Natural killer cell (primary cell): ENCODE results near the gene IFI30. TPM values are rescaled to one million over a fixed set of nuclear protein-coding genes. Genes with fewer than 3 reads are reported as not detected.

Experiments
- ATAC-seq, 3 donors: fragments of 150-1000 bp in 2 of 3; fragments of 200-7000 bp in 1 of 3; cut with Tn5 transposase; 1 replicate in 1 of 3; 2 replicates in 2 of 3; pipeline ENCODE4 v1.10.0; 2021; ENCODE audit warnings: mild to moderate bottlenecking in 2 of 3, moderate library complexity in 2 of 3
- DNase-seq, 2 donors: peaks; one replicate each; pipeline versions ENCODE4 v3.0.0 to v3.0.0-alpha.2; 2013 to 2021; ENCODE audit warnings: mixed read lengths in 1 of 2
- H3K27ac ChIP-seq: one replicate; pipeline ENCODE4 v1.5.1; 2013; ENCODE audit warnings: mild to moderate bottlenecking, low read length
- H3K27me3 ChIP-seq: one replicate; pipeline ENCODE4 v1.6.1; 2013; ENCODE audit warnings: low read length; ENCODE audit not compliant: control insufficient read depth, insufficient read depth
- H3K36me3 ChIP-seq: one replicate; pipeline ENCODE4 v1.6.1; 2013; ENCODE audit warnings: low read length; ENCODE audit not compliant: control insufficient read depth, insufficient read depth
- H3K4me1 ChIP-seq: one replicate; pipeline ENCODE4 v1.6.1; 2013; ENCODE audit warnings: low read length; ENCODE audit not compliant: control insufficient read depth, insufficient read depth
- H3K4me3 ChIP-seq: one replicate; pipeline ENCODE4 v1.5.1; 2013; ENCODE audit warnings: low read length
- H3K9me3 ChIP-seq: one replicate; pipeline ENCODE4 v1.6.1; 2013; ENCODE audit warnings: low read length; ENCODE audit not compliant: control insufficient read depth, insufficient read depth
- H3K27ac Mint-ChIP-seq, 2 donors: one replicate each; pipeline ENCODE4 v1.8.0; 2022; ENCODE audit warnings: mild to moderate bottlenecking in 2 of 2, mixed read lengths in 2 of 2, moderate library complexity in 1 of 2
- H3K27me3 Mint-ChIP-seq, 2 donors: one replicate each; pipeline ENCODE4 v1.8.0; 2022; ENCODE audit warnings: low read depth in 2 of 2, mixed read lengths in 2 of 2
- H3K36me3 Mint-ChIP-seq: one replicate; pipeline ENCODE4 v1.8.0; 2022; ENCODE audit warnings: mixed read lengths
- H3K4me1 Mint-ChIP-seq, 2 donors: one replicate each; pipeline ENCODE4 v1.8.0; 2022; ENCODE audit warnings: mixed read lengths in 2 of 2
- H3K4me3 Mint-ChIP-seq: one replicate; pipeline ENCODE4 v1.8.0; 2022; ENCODE audit warnings: mild to moderate bottlenecking, moderate library complexity, mixed read lengths
- H3K9me3 Mint-ChIP-seq, 2 donors: one replicate each; pipeline ENCODE4 v1.8.0; 2022; ENCODE audit warnings: mixed read lengths in 2 of 2
- WGBS: methylation state at CpG from one replicate; pipeline ENCODE4 v1.1.7; 2013; ENCODE audit warnings: missing lambda C conversion rate; ENCODE audit not compliant: insufficient coverage; 5-methylcytosine and 5-hydroxymethylcytosine counted together
- intact Hi-C: fragments of 100-400 bp; cut with micrococcal nuclease; formaldehyde crosslinking; loops from one replicate; pipeline ENCODE4 v1.14.2; 2022
- total RNA-seq, 4 donors: library from RNA; stranded (reverse); fragments of 120-200 nt in 1 of 4; gene quantifications; one replicate each; pipeline versions ENCODE4 v1.2.3 to v1.2.4, GENCODE V29; 2013 to 2022
- TF ChIP-seq, protein P1 (sequence below): fragments of 200-600 bp; IDR thresholded peaks from one replicate; pipeline ENCODE4 v1.8.0; 2022; ENCODE audit warnings: antibody characterized with exemption

The IFI30 gene
- total RNA-seq, result 100 to 1,000 TPM in 1 of 3 donors, 10 to 100 TPM in 2; 38.2 to 109 (median 89.5) TPM
- 104 TPM for total RNA-seq (2013)

DNA sequence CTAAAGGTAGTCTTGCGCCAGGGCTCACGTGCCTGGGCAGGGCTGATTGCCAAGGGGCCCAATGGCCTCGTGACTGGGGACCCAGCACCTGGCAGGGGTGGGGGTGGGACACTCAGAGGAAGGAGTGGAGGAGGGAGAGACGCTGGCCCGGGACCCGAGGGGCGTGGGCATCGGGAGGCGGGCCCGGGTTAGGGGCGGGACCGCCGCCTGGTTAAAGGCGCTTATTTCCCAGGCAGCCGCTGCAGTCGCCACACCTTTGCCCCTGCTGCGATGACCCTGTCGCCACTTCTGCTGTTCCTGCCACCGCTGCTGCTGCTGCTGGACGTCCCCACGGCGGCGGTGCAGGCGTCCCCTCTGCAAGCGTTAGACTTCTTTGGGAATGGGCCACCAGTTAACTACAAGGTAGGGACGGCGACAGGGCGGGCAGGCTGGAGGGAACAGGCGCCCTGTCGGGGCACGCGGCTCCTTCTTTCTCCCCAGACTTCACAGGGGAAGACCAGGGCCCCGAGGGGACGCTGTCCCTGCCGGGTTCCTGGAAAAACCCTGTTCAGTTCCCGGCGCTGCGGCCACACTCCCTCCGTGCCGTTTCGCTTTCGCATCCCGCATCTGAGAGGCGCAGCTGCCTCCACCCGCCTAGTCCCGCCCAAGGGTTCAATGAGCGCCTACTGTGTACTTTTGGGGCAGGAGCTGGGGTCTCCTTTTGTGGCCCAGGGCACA is at the start of gene IFI30:
Gene IFI30 (plus strand): TSS at position 242 of the 717 bp plus-strand sequence. CDS start 29 bp downstream, at position 271.
- DNase-seq, result peak; percentile 59 to 73
- peaks cover 10 to 33% of the 10 kb centered on the region in 2 donors for H3K4me1 Mint-ChIP-seq
- no peaks in the 10 kb centered on the region for H3K27me3 ChIP-seq
- H3K4me3 ChIP-seq, result peak within 1 kb of the TSS; percentile 50
- H3K27me3 Mint-ChIP-seq, result no peaks in the 10 kb centered on the region
- intact Hi-C loops, result loop anchor here (5.0 kb wide), 1 partner anchor 166 kb away; the partner anchor contains the start of gene ARRDC2
- H3K4me3 Mint-ChIP-seq, result peak within 1 kb of the TSS; percentile 90
- under 1% methylated on average over 47 of the region's 47 CpGs for WGBS
- no peaks in the 10 kb centered on the region for H3K9me3 ChIP-seq
- peaks cover 61% of the 10 kb centered on the region for H3K4me1 ChIP-seq
- no peaks in the 10 kb centered on the region for H3K9me3 Mint-ChIP-seq
- peaks cover 11% of the 10 kb centered on the region for H3K36me3 ChIP-seq
- peak within 1 kb of the TSS; percentile 86 for H3K27ac ChIP-seq
- no peaks in the 10 kb centered on the region for H3K36me3 Mint-ChIP-seq
- TF ChIP-seq, protein P1, sequence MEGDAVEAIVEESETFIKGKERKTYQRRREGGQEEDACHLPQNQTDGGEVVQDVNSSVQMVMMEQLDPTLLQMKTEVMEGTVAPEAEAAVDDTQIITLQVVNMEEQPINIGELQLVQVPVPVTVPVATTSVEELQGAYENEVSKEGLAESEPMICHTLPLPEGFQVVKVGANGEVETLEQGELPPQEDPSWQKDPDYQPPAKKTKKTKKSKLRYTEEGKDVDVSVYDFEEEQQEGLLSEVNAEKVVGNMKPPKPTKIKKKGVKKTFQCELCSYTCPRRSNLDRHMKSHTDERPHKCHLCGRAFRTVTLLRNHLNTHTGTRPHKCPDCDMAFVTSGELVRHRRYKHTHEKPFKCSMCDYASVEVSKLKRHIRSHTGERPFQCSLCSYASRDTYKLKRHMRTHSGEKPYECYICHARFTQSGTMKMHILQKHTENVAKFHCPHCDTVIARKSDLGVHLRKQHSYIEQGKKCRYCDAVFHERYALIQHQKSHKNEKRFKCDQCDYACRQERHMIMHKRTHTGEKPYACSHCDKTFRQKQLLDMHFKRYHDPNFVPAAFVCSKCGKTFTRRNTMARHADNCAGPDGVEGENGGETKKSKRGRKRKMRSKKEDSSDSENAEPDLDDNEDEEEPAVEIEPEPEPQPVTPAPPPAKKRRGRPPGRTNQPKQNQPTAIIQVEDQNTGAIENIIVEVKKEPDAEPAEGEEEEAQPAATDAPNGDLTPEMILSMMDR, result no peak
- ATAC-seq, result peak; percentile 76 to 80 (median 76)
- peak within 1 kb of the TSS; percentile 57 to 86 for H3K27ac Mint-ChIP-seq

DNA sequence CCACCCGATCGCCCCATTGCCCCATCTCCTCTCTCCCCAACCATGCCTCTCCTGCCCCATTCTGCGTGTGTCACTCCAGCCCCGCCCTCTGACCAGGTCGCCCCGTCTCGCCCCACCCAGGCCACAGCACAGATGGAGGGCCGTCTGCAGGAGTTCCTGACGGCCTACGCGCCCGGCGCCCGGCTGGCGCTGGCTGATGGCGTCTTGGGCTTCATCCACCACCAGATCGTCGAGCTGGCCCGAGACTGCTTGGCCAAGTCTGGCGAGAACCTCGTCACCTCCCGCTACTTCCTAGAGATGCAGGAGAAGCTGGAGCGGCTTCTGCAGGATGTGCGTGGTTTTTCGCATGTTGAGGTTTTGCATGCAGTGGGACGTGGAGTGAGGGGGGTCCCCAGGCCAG is 49.8 kb upstream of the IFI30 start:
- ATAC-seq (no peak), DNase-seq (no peak)
- Histone ChIP-seq H3K27ac (no peak overlapping the region), H3K9me3 (no peaks in the 10 kb centered on the region), H3K27me3 (no peaks in the 10 kb centered on the region), H3K4me1 (peaks cover 40% of the 10 kb centered on the region), H3K36me3 (peaks cover 63% of the 10 kb centered on the region), H3K4me3 (no peak overlapping the region)
- Mint-ChIP-seq H3K27ac (no peak overlapping the region), H3K4me3 (no peak overlapping the region), H3K9me3 (no peaks in the 10 kb centered on the region), H3K36me3 (no peaks in the 10 kb centered on the region), H3K4me1 (peaks cover 23 to 41% of the 10 kb centered on the region in 2 donors), H3K27me3 (no peaks in the 10 kb centered on the region)
- TF ChIP-seq, protein P1, result no peak
- WGBS, result 89% methylated on average over 26 of the region's 26 CpGs
- intact Hi-C loops, result no loop called here

DNA sequence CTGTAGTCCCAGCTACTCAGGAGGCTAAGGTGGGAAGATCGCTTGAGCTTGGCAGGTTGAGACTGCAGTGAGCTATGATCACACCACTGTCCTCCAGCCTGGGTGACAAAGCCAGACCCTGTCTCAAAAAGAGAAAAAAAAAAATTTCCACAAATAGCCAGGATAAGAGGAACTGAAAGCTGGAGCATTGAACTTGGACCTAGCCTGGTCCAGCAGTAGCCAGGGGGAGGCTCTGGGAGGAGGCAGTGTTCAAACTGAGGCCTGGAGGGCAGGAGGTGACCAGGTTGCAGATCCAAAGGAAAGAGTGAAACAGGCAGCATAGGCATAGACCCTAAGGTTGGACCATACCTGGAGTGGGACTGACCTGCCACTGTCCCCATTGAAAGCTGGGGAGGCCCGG is 47.5 kb upstream of the IFI30 start:
- peak overlapping the region; percentile 50 for H3K4me3 Mint-ChIP-seq
- H3K27ac Mint-ChIP-seq, result peak overlapping the region in 1 of 2 donors; percentile 57
- Histone ChIP-seq H3K27ac (no peak overlapping the region), H3K9me3 (no peaks in the 10 kb centered on the region), H3K27me3 (no peaks in the 10 kb centered on the region), H3K4me3 (no peak overlapping the region), H3K36me3 (peaks cover 81% of the 10 kb centered on the region), H3K4me1 (peaks cover 31% of the 10 kb centered on the region)
- no peaks in the 10 kb centered on the region for H3K9me3 Mint-ChIP-seq
- H3K36me3 Mint-ChIP-seq, result no peaks in the 10 kb centered on the region
- no peak for DNase-seq
- no peaks in the 10 kb centered on the region for H3K27me3 Mint-ChIP-seq
- TF ChIP-seq, protein P1, result no peak
- H3K4me1 Mint-ChIP-seq, result peaks cover 8 to 27% of the 10 kb centered on the region in 2 donors
- ATAC-seq, result no peak
- WGBS, result 71% methylated on average over 2 of the region's 2 CpGs
- intact Hi-C loops, result no loop called here
